HUES64 (cell line): ENCODE measurements around the gene DMP1.
"Not testable (repeated sequence)": the region's sequence is repeated elsewhere in the genome, so short reads cannot be mapped to it uniquely, and the experiment has no call there.

ENCODE experiments used
- H3K27ac ChIP-seq: 2 replicates; pipeline ENCODE4 v1.7.0; 2013; ENCODE audit warnings: low read depth, low read length, inconsistent platforms
- H3K27me3 ChIP-seq: 2 replicates; pipeline ENCODE4 v1.6.1; 2013; ENCODE audit warnings: mild to moderate bottlenecking, low read length; ENCODE audit not compliant: insufficient read depth
- H3K36me3 ChIP-seq: 2 replicates; pipeline ENCODE4 v1.6.1; 2013; ENCODE audit warnings: mild to moderate bottlenecking, low read length; ENCODE audit not compliant: insufficient read depth
- H3K4me1 ChIP-seq: 2 replicates; pipeline ENCODE4 v1.6.1; 2013; ENCODE audit warnings: mild to moderate bottlenecking, low read length, moderate library complexity; ENCODE audit not compliant: insufficient read depth
- H3K4me3 ChIP-seq: 2 replicates; pipeline ENCODE4 v1.5.1; 2013; ENCODE audit warnings: mild to moderate bottlenecking, low read length, moderate library complexity
- H3K9ac ChIP-seq: 2 replicates; pipeline ENCODE4 v1.6.1; 2013; ENCODE audit warnings: mild to moderate bottlenecking, low read depth, low read length
- H3K9me3 ChIP-seq: 2 replicates; pipeline ENCODE4 v1.6.1; 2013; ENCODE audit warnings: low read depth, low read length; ENCODE audit not compliant: insufficient read depth
- WGBS: fragments of 150-250, 120-280 bp; methylation state at CpG from one replicate; pipeline ENCODE4 v1.1.7; 2013; ENCODE audit warnings: missing lambda C conversion rate; 5-methylcytosine and 5-hydroxymethylcytosine counted together

The DMP1 gene

DNA sequence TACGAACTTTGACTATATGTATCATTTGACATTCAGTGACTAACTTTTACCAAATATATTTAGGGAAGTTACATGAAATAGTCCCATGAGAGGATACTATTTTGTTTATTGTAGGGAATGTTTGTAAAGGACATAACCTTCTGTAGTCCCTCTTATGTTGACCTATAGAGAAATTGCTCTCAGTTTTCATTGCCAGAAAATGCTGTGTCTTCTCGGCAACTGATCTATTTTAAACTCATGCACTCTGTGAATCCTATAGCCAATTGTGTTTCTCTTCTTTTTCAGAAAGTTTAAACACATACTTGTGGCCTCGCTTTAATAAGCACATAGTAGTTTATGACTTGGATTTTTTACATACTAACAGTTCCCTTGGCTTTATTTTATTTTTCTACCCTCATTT lies 38.2 kb downstream of the DMP1 start:
- Histone ChIP-seq H3K4me1 (no peaks in the 10 kb centered on the region), H3K27me3 (no peaks in the 10 kb centered on the region), H3K9ac (no peak overlapping the region), H3K36me3 (no peaks in the 10 kb centered on the region), H3K27ac (no peak overlapping the region), H3K9me3 (peaks cover 27% of the 10 kb centered on the region), H3K4me3 (no peak overlapping the region)
- WGBS = 98% methylated on average over 2 of the region's 3 CpGs

GRCh38 chr4:87690947-87691346 lies 40.9 kb downstream of the DMP1 start:
- H3K4me3 ChIP-seq, H3K36me3 ChIP-seq, H3K27ac ChIP-seq, H3K27me3 ChIP-seq, H3K9ac ChIP-seq, H3K4me1 ChIP-seq: not testable (repeated sequence)
- 94% methylated on average over 1 of the region's 1 CpG for WGBS
- peaks cover 39% of the 10 kb centered on the region for H3K9me3 ChIP-seq

GRCh38 chr4:87692060-87692459 lies 42.0 kb downstream of the DMP1 start:
- H3K36me3 ChIP-seq, H3K4me3 ChIP-seq, H3K4me1 ChIP-seq, H3K9ac ChIP-seq, H3K27ac ChIP-seq, H3K27me3 ChIP-seq: not testable (repeated sequence)
- peaks cover 45% of the 10 kb centered on the region for H3K9me3 ChIP-seq
- WGBS = 77% methylated on average over 1 of the region's 1 CpG

- H3K4me1 ChIP-seq = no peaks in the 10 kb centered on the region
- peaks cover 50% of the 10 kb centered on the region for H3K9me3 ChIP-seq
- no peaks in the 10 kb centered on the region for H3K27me3 ChIP-seq
- no peak overlapping the region for H3K4me3 ChIP-seq
- no peak overlapping the region for H3K9ac ChIP-seq
- H3K27ac ChIP-seq = no peak overlapping the region
- no peaks in the 10 kb centered on the region for H3K36me3 ChIP-seq
- 93% methylated on average over 5 of the region's 5 CpGs for WGBS
These were observed 47.2 kb downstream of the DMP1 start for GRCh38 chr4:87697272-87697671.

- H3K4me3 ChIP-seq = no peak overlapping the region
- H3K4me1 ChIP-seq = peaks cover 3% of the 10 kb centered on the region; the same call in 1 of the 2 replicates
- peaks cover 43% of the 10 kb centered on the region for H3K9me3 ChIP-seq
- no peaks in the 10 kb centered on the region for H3K36me3 ChIP-seq
- 93% methylated on average over 2 of the region's 2 CpGs for WGBS
- no peak overlapping the region for H3K9ac ChIP-seq
- no peaks in the 10 kb centered on the region for H3K27me3 ChIP-seq
- H3K27ac ChIP-seq = no peak overlapping the region
These were observed 47.9 kb downstream of the DMP1 start for GRCh38 chr4:87697945-87698344.

DNA sequence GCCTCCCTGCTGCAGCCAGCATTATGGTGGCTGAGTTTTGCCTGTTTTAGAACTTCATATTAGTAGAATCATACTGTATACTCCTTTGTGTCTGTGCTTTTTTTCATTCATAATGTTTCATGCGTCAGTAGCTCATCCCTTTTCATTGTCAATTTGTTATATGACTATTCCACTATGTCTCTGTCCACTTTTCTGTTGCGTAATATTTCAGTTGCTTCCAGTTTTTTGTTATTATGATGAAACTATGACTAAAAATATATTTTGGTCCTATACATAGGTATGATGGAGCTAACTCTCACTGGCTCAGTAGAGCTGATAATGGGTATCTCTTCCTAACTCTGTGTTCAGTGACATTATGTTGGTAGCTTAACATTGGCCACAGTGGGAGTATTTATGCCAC lies 48.3 kb downstream of the DMP1 start:
- Histone ChIP-seq H3K36me3 (no peaks in the 10 kb centered on the region), H3K4me1 (peaks cover 6% of the 10 kb centered on the region; the same call in 1 of the 2 replicates), H3K27me3 (no peaks in the 10 kb centered on the region), H3K9ac (no peak overlapping the region), H3K9me3 (peaks cover 40% of the 10 kb centered on the region), H3K27ac (no peak overlapping the region), H3K4me3 (no peak overlapping the region)
- WGBS = 100% methylated on average over 1 of the region's 2 CpGs

- H3K9ac ChIP-seq = no peak overlapping the region
- 92% methylated on average over 3 of the region's 3 CpGs for WGBS
- H3K27ac ChIP-seq = no peak overlapping the region
- no peaks in the 10 kb centered on the region for H3K36me3 ChIP-seq
- H3K27me3 ChIP-seq = no peaks in the 10 kb centered on the region
- H3K4me1 ChIP-seq = peaks cover 6% of the 10 kb centered on the region; the same call in 1 of the 2 replicates
- 0 out of 2 replicates have a peak, but pooled peaks cover 2% of the 10 kb centered on the region for H3K9me3 ChIP-seq
- no peak overlapping the region for H3K4me3 ChIP-seq
These were observed 53.9 kb downstream of the DMP1 start for GRCh38 chr4:87704001-87704400.

- 89% methylated on average over 3 of the region's 4 CpGs for WGBS
- Histone ChIP-seq H3K9me3 (peaks cover 2% of the 10 kb centered on the region; the same call in 1 of the 2 replicates), H3K36me3 (no peaks in the 10 kb centered on the region), H3K9ac (no peak overlapping the region), H3K27me3 (no peaks in the 10 kb centered on the region), H3K27ac (no peak overlapping the region), H3K4me1 (peaks cover 6% of the 10 kb centered on the region; the same call in 1 of the 2 replicates), H3K4me3 (no peak overlapping the region)
These were observed 57.3 kb downstream of the DMP1 start for GRCh38 chr4:87707279-87707918.
